IMR-90 (cell line): ENCODE measurements around the gene RFX2.

ENCODE experiments used
- CEBPB ChIP-seq: IDR thresholded peaks from 2 replicates; pipeline ENCODE4 v1.6.1; 2012; ENCODE audit warnings: low read depth, low read length, improper control_type of control experiment
- CTCF ChIP-seq: conservative IDR thresholded peaks from 2 replicates; pipeline ENCODE4 v1.5.1; 2012; ENCODE audit warnings: mild to moderate bottlenecking, low read depth, low read length, improper control_type of control experiment
- MAZ ChIP-seq: IDR thresholded peaks from 2 replicates; pipeline ENCODE4 v1.6.1; 2012; ENCODE audit warnings: low read depth, mild to moderate bottlenecking, low read length, improper control_type of control experiment, moderate library complexity, borderline replicate concordance
- POLR2A ChIP-seq: IDR thresholded peaks from 2 replicates; pipeline ENCODE4 v1.6.1; 2012; ENCODE audit warnings: mild to moderate bottlenecking, low read depth, low read length
- RFX5 ChIP-seq: IDR thresholded peaks from 2 replicates; pipeline ENCODE4 v1.8.0; 2012; ENCODE audit warnings: low read depth, mild to moderate bottlenecking, low read length, moderate library complexity
- SMC3 ChIP-seq: fragments of 150-350 bp; IDR thresholded peaks from 2 replicates; pipeline ENCODE4 v1.6.1; 2016; ENCODE audit warnings: low read depth, mild to moderate bottlenecking, antibody characterized with exemption, low read length, moderate library complexity

GRCh38 chr19:6090634-6091033 is 19.7 kb downstream of the RFX2 start:
- TF ChIP-seq POLR2A (no peak), CTCF (no peak), SMC3 (no peak), MAZ (no peak), CEBPB (no peak), RFX5 (no peak)
